NOMO-1 treated with DMSO at 0.1 percent for 48 hours (cell line): Measurements from ENCODE around the gene FGF12.

Experiments
- DNase-seq: peaks from one replicate; lab custom pipeline; 2025; ENCODE audit not compliant: unreplicated experiment; lab: John Stamatoyannopoulos, UW

Gene FGF12

GRCh38 chr3:192354687-192355086 lies 372.7 kb downstream of the FGF12 start:
- DNase-seq, result no peak

- no peak for DNase-seq
Observed at GRCh38 chr3:192352142-192352541, 375.2 kb downstream of the FGF12 start.

- no peak for DNase-seq
Observed at GRCh38 chr3:192351441-192351840, 375.9 kb downstream of the FGF12 start.

GRCh38 chr3:192340031-192340430 lies 387.3 kb downstream of the FGF12 start:
- no peak for DNase-seq

- DNase-seq, result no peak
Observed at GRCh38 chr3:192339214-192339613, 388.1 kb downstream of the FGF12 start.

GRCh38 chr3:192336286-192336685 lies 391.1 kb downstream of the FGF12 start:
- no peak for DNase-seq

DNA sequence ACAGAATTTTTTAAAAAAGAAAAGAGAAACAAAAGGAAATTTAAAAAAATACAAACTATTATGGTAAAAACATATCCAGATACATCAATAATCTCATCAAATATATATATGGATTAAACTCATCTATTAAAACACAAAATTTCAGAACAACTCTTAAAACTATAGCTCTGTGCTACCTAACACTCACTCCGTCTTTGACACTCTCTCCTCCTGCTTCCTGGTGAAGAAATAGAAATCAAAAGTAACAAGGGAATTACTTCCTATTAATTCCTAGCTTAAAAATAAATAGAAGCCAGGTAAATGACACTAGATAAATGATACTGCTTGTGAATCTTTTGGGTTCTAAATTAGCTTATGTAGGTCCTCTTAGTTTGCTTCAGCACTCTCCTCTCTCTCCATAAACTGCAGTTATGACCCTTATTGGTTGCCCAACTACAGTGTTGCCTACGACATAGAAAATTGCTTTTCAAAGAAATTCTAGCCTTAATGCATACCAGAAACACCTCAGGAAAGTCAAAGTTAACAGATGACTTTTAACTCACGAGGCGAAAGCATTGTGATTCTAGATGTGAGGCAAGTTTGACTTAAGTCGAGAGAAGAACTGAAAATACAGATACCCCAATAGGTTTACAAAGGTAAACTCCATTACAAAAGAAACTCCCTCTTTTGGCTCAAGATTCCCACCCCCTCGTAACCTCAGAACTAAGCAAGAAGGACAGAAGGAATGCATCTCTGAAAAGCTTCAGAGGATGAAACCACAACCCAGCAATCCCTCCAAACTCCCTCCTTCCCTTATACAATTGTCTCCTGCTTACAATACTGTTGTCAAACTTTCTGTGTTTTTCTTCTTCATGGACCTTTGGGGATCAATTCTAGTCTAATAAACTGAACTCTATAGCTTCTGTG lies 394.7 kb downstream of the FGF12 start:
- no peak for DNase-seq

DNA sequence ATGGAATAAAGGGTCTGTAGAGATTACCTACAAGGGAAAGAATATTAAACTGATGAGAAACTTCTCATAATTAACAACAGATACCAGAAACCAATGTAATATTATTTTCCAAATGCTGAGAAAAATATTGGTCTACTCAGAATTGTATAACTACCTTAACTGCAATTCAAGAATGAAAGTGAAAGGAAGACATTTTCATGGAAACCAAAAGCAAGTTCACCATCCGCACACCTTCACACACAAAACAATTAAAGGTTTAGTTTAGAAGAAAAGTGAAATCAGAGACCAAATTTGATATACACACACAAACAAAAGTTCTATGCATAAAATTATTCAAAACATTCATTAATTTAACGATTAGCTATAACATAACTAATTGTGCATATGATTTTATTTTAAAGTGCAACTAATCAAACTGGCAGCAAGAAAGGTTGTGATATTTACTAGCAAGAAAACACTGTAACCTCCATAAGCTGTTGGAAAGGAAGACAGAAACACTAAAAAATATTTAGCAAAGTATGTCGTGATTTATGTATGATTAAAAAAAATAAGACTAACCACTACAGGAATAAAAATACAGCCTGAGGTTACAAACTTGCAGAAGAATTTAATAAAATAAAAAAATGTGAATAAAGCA lies 395.5 kb downstream of the FGF12 start:
- no peak for DNase-seq

DNA sequence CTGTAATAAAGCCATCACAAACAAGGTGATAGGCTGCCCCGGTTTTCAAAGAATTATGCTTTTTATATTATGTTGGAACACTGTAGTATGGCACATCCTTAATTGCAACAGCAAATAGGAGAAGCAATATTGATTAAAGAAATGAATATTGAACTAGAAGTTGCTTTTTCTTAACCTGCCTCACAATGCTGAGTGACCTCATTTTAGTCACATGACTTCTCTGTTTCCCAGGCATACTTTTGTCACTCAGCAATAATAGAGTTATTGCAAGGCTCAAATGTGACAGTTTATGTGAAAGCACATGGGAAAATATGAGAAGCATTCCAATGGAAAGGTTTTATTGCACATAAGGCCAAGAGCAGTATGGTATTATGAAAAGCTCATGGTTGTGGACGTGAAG lies 400.7 kb downstream of the FGF12 start:
- no peak for DNase-seq

- DNase-seq, result no peak
Observed at GRCh38 chr3:192317564-192317963, 409.8 kb downstream of the FGF12 start.

GRCh38 chr3:192313605-192314004 lies 413.7 kb downstream of the FGF12 start:
- DNase-seq, result no peak

DNA sequence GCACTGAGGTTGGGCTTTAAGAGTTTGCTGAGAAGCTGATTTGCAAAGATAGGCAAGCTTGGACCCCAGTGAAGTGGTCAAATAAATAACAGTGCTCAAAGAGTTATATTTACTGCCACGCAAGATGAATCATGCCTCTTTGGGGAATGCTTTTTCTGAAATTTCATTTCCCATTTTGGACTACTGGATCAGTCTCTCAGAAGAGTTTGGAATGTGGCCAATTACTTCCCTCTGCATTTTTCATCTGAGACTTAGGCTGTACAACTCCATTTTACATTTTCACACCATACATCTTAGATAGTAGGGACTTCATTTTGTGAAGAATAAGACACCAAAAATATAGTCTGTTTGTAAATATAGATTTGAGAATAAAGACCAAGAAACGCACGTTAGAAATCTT lies 419.7 kb downstream of the FGF12 start:
- DNase-seq, result no peak

DNA sequence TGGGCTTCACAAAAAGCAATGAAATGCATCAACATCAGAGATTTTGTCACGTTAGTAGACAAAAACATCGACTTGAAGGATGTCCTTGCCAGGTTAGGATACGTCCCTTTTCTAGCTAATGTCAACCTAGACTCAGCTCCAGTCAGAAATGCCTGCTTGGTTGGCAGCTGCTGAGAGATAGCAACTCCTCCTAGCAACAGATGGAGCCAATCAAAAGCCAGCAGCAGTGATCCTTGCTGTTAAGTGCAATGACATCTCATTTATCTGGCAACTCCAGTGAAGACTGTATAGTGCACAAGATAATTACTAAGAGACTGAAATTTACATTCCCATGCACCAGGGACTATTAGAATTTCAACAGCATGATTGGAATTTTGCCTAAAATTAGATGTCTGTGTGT lies 424.1 kb downstream of the FGF12 start:
- no peak for DNase-seq

DNA sequence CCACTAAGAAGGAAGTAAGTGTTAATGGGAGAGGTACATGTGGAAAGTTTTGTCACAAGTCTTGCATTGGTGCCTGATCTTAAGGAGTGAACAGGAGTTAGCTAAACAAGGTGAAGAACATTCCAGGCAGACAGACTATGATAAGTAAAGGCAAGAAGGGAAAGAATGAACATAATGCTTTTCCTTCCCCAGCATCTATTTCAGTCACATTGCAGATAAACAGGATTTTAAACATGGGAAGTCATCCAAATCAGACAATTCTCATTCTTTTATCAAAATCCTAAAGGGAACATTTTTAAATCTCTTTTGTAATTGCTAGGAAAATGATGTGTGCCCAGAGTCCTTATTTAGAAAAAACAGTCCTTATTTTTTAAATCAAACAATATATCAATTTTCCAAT lies 424.6 kb downstream of the FGF12 start:
- DNase-seq, result no peak

- DNase-seq, result no peak
Observed at GRCh38 chr3:192299921-192300320, 427.4 kb downstream of the FGF12 start.

DNA sequence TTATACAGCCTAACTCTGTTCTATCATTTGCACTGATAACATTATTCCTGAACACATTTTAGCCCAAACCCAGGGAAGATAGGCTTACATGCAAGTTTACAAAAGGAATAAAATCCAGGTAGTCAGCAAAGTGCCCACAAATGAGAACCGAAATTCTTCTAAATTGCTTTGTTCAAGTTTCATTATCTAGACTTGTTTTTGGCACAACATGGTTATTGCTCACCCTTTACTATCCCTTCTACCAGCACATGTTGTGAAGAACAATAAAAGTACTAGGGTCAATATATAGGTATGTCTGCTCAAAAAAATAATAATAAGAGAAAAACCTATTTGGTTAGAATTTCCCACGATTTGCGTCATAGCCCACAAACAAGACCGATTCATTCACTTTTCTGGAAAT lies 430.5 kb downstream of the FGF12 start:
- no peak for DNase-seq

DNA sequence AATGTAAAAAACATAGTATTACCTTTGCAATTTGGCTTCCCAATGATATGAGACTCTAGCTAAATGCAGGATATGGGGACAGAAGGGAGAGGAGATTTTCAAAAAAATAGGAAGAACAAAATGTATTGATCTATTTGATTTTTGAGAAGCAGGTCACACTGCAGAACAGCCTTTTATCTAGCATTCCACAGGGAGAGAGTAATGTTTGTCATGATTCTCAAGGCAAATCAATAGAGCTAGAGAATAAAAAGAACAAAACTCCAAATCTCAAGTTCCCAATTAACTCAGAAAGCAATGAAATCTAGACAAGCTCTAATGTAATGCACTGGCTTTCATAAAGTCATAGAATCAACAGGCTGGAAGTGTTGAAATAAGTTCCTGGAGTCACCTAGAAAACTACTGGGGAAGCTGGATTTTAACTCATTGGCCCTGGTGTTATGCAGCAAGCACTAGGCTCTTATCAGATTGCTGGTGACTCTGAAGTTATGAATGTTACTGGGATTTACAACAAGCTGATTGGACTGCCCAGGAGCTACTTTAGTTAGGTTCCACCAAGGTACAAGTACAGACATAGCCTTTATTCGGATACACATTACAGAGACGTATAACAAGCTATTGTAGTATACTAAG lies 442.8 kb downstream of the FGF12 start:
- DNase-seq, result no peak

DNA sequence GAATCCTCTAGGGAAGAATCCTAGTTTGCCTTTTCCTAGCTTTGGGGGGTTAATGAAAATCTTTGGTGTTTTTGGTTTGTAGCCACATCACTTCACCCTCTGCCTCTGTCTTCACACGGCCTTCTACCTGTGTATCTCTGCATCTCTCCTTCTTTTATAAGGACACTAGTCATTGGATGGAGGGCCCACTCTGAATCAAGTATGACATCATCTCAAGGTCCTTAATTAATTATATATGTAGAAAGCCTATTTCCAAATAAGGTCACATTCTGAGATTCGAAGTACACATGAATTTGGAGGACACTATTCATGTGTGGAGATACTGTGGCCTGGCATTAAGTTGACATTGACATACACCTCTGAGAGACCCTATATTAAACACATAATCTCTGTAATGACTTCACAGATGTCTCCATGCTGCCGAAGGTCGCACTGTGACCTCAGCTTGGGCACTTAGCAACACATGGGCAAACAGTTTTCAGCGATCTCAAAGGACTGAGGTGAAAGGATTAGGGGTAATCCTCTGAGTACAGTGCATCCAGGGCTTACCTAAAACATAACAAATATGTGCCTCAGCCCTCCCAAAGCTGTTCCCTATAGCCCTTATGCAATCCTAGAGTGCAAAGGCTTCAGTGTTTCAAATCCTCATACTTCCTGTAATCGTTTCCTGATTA lies 446.0 kb downstream of the FGF12 start:
- DNase-seq, result no peak

DNA sequence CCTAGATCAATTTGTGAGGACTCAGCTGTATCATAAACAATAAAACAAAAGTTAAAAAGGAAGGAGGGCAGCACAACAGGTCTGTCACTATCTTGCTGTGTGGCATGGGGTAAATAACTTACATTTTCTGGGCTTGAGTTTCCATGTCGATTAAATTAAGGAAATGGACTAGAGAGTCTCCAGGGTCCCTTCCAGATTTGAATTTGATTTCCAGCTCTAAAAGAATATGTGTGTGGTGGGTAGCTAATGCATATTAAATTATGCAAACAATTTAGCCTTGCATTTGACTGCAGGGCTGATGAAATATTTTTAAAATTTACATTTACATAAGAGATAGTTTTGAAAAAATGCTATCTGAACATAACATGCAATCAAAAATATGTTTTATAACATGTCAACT lies 447.7 kb downstream of the FGF12 start:
- no peak for DNase-seq

DNA sequence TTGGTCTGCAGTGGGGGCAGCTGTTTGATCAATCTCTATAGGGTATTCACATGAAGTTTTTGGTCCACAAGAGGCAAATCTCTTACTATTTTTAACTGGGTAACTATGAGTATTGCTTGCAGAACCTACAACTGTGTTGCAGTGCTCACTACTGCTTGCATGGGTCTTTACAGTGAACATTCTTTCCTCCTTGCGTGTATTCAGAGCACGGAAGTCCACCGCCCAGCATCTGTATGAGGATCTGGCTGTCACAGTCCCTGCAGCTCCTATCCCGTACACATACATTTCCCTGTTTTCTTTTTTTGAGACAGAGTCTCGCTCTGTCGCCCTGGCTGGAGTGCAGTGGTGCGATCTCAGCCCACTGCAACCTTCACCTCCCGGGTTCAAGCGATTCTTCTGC lies 449.9 kb downstream of the FGF12 start:
- no peak for DNase-seq

DNA sequence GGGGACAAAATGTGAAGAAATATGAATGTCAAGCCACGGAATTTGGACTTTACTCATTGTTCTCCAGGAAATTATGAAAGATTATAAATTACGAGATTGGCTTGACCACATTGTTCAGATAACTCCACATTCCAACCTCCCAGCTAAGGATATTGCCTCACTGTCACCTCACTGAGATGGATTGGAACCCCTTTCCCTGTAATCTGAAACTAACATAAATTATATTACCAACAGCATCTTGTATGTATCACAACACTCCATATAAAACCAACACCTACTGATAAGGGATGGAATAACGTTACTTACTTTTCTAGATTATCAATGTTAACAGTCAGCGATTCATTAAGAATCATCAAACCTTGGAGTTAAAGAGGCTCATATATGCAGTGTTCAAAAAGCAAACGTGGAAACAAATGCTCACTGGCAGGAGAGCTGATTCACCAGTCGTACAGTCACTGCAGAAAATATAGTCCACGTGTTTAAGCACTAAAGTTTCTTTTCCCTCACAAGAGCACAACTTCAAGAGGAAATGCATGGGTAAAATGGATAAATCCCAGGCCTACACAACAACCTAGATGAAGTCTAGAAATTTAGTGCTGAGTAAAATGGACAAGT lies 451.5 kb downstream of the FGF12 start:
- no peak for DNase-seq
